ENCODE measurements around the gene ZNF599. TPM values are rescaled to one million over a fixed set of nuclear protein-coding genes. Genes with fewer than 3 reads are reported as not detected.
"Not testable (repeated sequence)": the region's sequence is repeated elsewhere in the genome, so short reads cannot be mapped to it uniquely, and the experiment has no call there.

The ZNF599 gene
- total RNA-seq, 1 experiment from 2014 or later = not detected

GRCh38 chr19:34804115-34804514 is 31.1 kb upstream of the ZNF599 start:
- H3K36me3 ChIP-seq (ENCODE audit: low read depth, low read length) = no peaks in the 10 kb centered on the region
- H3K4me1 ChIP-seq (ENCODE audit: insufficient read depth, low read length) = no peaks in the 10 kb centered on the region
- no peaks in the 10 kb centered on the region for H3K27me3 ChIP-seq (ENCODE audit: low read length)
- H3K9me2 ChIP-seq (replicated peaks; ENCODE audit: low read length) = no peaks in the 10 kb centered on the region
- no peak overlapping the region for H3K9ac ChIP-seq (ENCODE audit: low read length)
- no peaks in the 10 kb centered on the region for H4K20me1 ChIP-seq (ENCODE audit: low read length)
- DNase-seq (no peak), ATAC-seq (no peak)
- H2AFZ ChIP-seq (ENCODE audit: low read length) = no peak overlapping the region
- ChIA-PET CTCF (no interaction called here), POLR2A (ENCODE audit: unreplicated experiment) (no interaction called here)
- TF ChIP-seq EZH2 (IDR thresholded peaks at IDR 0.05; ENCODE audit: low read length, unreplicated experiment) (no peak), EZH2phosphoT487 (IDR thresholded peaks at IDR 0.05; ENCODE audit: borderline replicate concordance, low read length) (no peak), CTCF (conservative IDR thresholded peaks at IDR 0.05; ENCODE audit: low read depth, low read length) (no peak)
- no peaks in the 10 kb centered on the region for H3F3A ChIP-seq (ENCODE audit: low read length, unreplicated experiment)
- H3K79me2 ChIP-seq (ENCODE audit: low read length) = no peaks in the 10 kb centered on the region
- intact Hi-C loops (cut with micrococcal nuclease) = no loop called here
- no peaks in the 10 kb centered on the region for H3K9me3 ChIP-seq (ENCODE audit: low read length)
- H3K4me3 ChIP-seq (ENCODE audit: low read length) = no peak overlapping the region
- no TSS peak for BruUV-seq (replicated peaks)
- no peak overlapping the region for H3K27ac ChIP-seq (ENCODE audit: low read length)
- no peak overlapping the region for H3K4me2 ChIP-seq (ENCODE audit: low read length)

DNA sequence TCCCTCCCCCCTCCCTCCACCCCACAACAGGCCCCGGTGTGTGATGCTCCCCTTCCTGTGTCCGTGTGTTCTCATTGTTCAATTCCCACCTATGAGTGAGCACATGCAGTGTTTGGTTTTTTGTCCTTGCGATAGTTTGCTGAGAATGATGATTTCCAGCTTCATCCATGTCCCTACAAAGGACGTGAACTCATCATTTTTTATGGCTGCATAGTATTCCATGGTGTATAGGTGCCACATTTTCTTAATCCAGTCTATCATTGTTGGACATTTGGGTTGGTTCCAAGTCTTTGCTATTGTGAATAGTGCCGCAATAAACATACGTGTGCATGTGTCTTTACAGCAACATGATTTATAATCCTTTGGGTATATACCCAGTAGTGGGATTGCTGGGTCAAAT is 23.9 kb upstream of the ZNF599 start:
- BruUV-seq (replicated peaks); H3K27ac ChIP-seq (ENCODE audit: low read length); H3K27me3 ChIP-seq (ENCODE audit: low read length); H4K20me1 ChIP-seq (ENCODE audit: low read length); H3K79me2 ChIP-seq (ENCODE audit: low read length); intact Hi-C loops (cut with micrococcal nuclease); DNase-seq; H3K4me1 ChIP-seq (ENCODE audit: insufficient read depth, low read length); H3K4me3 ChIP-seq (ENCODE audit: low read length); POLR2A ChIA-PET (ENCODE audit: unreplicated experiment); H3K9me3 ChIP-seq (ENCODE audit: low read length); H3K36me3 ChIP-seq (ENCODE audit: low read depth, low read length); H3K4me2 ChIP-seq (ENCODE audit: low read length); CTCF ChIA-PET; H2AFZ ChIP-seq (ENCODE audit: low read length); H3K9me2 ChIP-seq (replicated peaks; ENCODE audit: low read length); H3K9ac ChIP-seq (ENCODE audit: low read length); H3F3A ChIP-seq (ENCODE audit: low read length, unreplicated experiment); ATAC-seq: not testable (repeated sequence)

- DNase-seq = no peak
- ATAC-seq = no peak
- Histone ChIP-seq H3K27me3 (ENCODE audit: low read length) (no peaks in the 10 kb centered on the region), H3K4me2 (ENCODE audit: low read length) (no peak overlapping the region), H4K20me1 (ENCODE audit: low read length) (no peaks in the 10 kb centered on the region), H3K4me1 (ENCODE audit: insufficient read depth, low read length) (no peaks in the 10 kb centered on the region), H3K9me2 (replicated peaks; ENCODE audit: low read length) (no peaks in the 10 kb centered on the region), H3K4me3 (ENCODE audit: low read length) (no peak overlapping the region), H3K79me2 (ENCODE audit: low read length) (no peaks in the 10 kb centered on the region), H3K36me3 (ENCODE audit: low read depth, low read length) (no peaks in the 10 kb centered on the region), H2AFZ (ENCODE audit: low read length) (0 out of 2 replicates have a peak overlapping the region, but pooled peaks have one; percentile 38), H3K9ac (ENCODE audit: low read length) (no peak overlapping the region), H3F3A (ENCODE audit: low read length, unreplicated experiment) (no peaks in the 10 kb centered on the region), H3K27ac (ENCODE audit: low read length) (no peak overlapping the region), H3K9me3 (ENCODE audit: low read length) (no peaks in the 10 kb centered on the region)
- TF ChIP-seq CTCF (conservative IDR thresholded peaks at IDR 0.05; ENCODE audit: low read depth, low read length) (no peak), EZH2 (IDR thresholded peaks at IDR 0.05; ENCODE audit: low read length, unreplicated experiment) (no peak)
- CTCF ChIA-PET = no interaction called here
- intact Hi-C loops (cut with micrococcal nuclease) = no loop called here
- BruUV-seq (replicated peaks) = no TSS peak
- POLR2A ChIA-PET (ENCODE audit: unreplicated experiment) = no interaction called here
Measured at GRCh38 chr19:34794066-34794960, 21.3 kb upstream of the ZNF599 start.

Measured in PC-3 (cell line).